SHP77 (cell line): ENCODE measurements around the gene PTPRT.
"Not testable (repeated sequence)": the region's sequence is repeated elsewhere in the genome, so short reads cannot be mapped to it uniquely, and the experiment has no call there.

Experiments used
- DNase-seq, 2 experiments: peaks; one replicate each; lab custom pipeline; 2025; lab: John Stamatoyannopoulos, UW

PTPRT gene

GRCh38 chr20:42910808-42911207 is 278.9 kb downstream of the PTPRT start:
- not testable (repeated sequence) for DNase-seq

- no peak for DNase-seq
Measured at GRCh38 chr20:42907730-42908129, 282.0 kb downstream of the PTPRT start.

GRCh38 chr20:42906120-42906519 is 283.6 kb downstream of the PTPRT start:
- DNase-seq: no peak

- DNase-seq: no peak
Measured at GRCh38 chr20:42902509-42902908, 287.2 kb downstream of the PTPRT start.

- no peak for DNase-seq
Measured at GRCh38 chr20:42901689-42902440, 287.8 kb downstream of the PTPRT start.

- DNase-seq: not testable (repeated sequence)
Measured at GRCh38 chr20:42900764-42901163, 288.9 kb downstream of the PTPRT start.

- no peak for DNase-seq
Measured at GRCh38 chr20:42895020-42895419, 294.7 kb downstream of the PTPRT start.

GRCh38 chr20:42894483-42894882 is 295.2 kb downstream of the PTPRT start:
- no peak for DNase-seq

- no peak for DNase-seq
Measured at GRCh38 chr20:42889517-42889916, 300.2 kb downstream of the PTPRT start.

GRCh38 chr20:42887281-42887680 is 302.4 kb downstream of the PTPRT start:
- no peak for DNase-seq

- no peak for DNase-seq
Measured at GRCh38 chr20:42886801-42887200, 302.9 kb downstream of the PTPRT start.

GRCh38 chr20:42886046-42886445 is 303.7 kb downstream of the PTPRT start:
- DNase-seq: no peak

- no peak for DNase-seq
Measured at GRCh38 chr20:42875581-42875980, 314.1 kb downstream of the PTPRT start.

GRCh38 chr20:42873259-42873658 is 316.4 kb downstream of the PTPRT start:
- no peak for DNase-seq

- DNase-seq: no peak
Measured at GRCh38 chr20:42864116-42864515, 325.6 kb downstream of the PTPRT start.

GRCh38 chr20:42862446-42862845 is 327.3 kb downstream of the PTPRT start:
- DNase-seq: no peak

GRCh38 chr20:42857446-42857845 is 332.3 kb downstream of the PTPRT start:
- DNase-seq: no peak

- DNase-seq: no peak
Measured at GRCh38 chr20:42855896-42856295, 333.8 kb downstream of the PTPRT start.

GRCh38 chr20:42852691-42853090 is 337.0 kb downstream of the PTPRT start:
- no peak for DNase-seq

GRCh38 chr20:42846784-42847490 is 342.8 kb downstream of the PTPRT start:
- no peak for DNase-seq

- no peak for DNase-seq
Measured at GRCh38 chr20:42844751-42845150, 345.0 kb downstream of the PTPRT start.

- no peak for DNase-seq
Measured at GRCh38 chr20:42837456-42837855, 352.2 kb downstream of the PTPRT start.

GRCh38 chr20:42836339-42836738 is 353.4 kb downstream of the PTPRT start:
- DNase-seq: no peak

GRCh38 chr20:42807876-42808275 is 381.8 kb downstream of the PTPRT start:
- DNase-seq: no peak
